GM23338 (cell line): ENCODE results near the gene ST8SIA6. TPM values are rescaled to one million over a fixed set of nuclear protein-coding genes. Genes with fewer than 3 reads are reported as not detected.

ENCODE experiments used
- ATAC-seq: fragments of 200-7000 bp; cut with Tn5 transposase; 3 replicates; pipeline ENCODE4 v1.9.1; 2020
- DNase-seq: peaks from one replicate; pipeline ENCODE4 v3.0.0-alpha.2; 2015; ENCODE audit warnings: low spot score
- H2AFZ ChIP-seq: fragments of 200-600 bp; sonication (generic); 2 replicates; pipeline ENCODE4 v1.8.0; 2016; ENCODE audit warnings: antibody characterized with exemption, mild to moderate bottlenecking, moderate library complexity
- H3F3A ChIP-seq: fragments of 200-600 bp; sonication (generic); replicated peaks from 2 replicates; pipeline ENCODE4 v1.8.0; 2017; ENCODE audit warnings: antibody characterized with exemption, mixed run types, low read depth
- H3K27ac ChIP-seq: fragments of 200-600 bp; sonication (generic); 2 replicates; pipeline ENCODE4 v1.6.1; 2016; ENCODE audit warnings: low read depth
- H3K27me3 ChIP-seq: fragments of 200-600 bp; sonication (generic); 2 replicates; pipeline ENCODE4 v1.8.0; 2016; ENCODE audit warnings: mild to moderate bottlenecking, mixed run types, moderate library complexity; ENCODE audit not compliant: insufficient read depth
- H3K36me3 ChIP-seq: fragments of 200-600 bp; sonication (generic); 2 replicates; pipeline ENCODE4 v1.8.0; 2016; ENCODE audit warnings: mild to moderate bottlenecking; ENCODE audit not compliant: insufficient read depth
- H3K4me1 ChIP-seq: fragments of 200-600 bp; sonication (generic); 2 replicates; pipeline ENCODE4 v1.8.0; 2016; ENCODE audit warnings: mild to moderate bottlenecking, moderate library complexity; ENCODE audit not compliant: insufficient read depth
- H3K4me2 ChIP-seq: fragments of 200-600 bp; sonication (generic); 2 replicates; pipeline ENCODE4 v1.7.1; 2017; ENCODE audit warnings: mixed run types
- H3K4me3 ChIP-seq: fragments of 200-600 bp; sonication (generic); 2 replicates; pipeline ENCODE4 v1.6.1; 2016; ENCODE audit warnings: mixed run types
- H3K79me2 ChIP-seq: fragments of 200-600 bp; sonication (generic); replicated peaks from 2 replicates; pipeline ENCODE4 v1.8.0; 2017; ENCODE audit warnings: mild to moderate bottlenecking; ENCODE audit not compliant: insufficient read depth
- H3K9me2 ChIP-seq: fragments of 200-600 bp; sonication (generic); 2 replicates; pipeline ENCODE4 v1.8.0; 2017; ENCODE audit not compliant: insufficient read depth
- H4K20me1 ChIP-seq: fragments of 200-600 bp; sonication (generic); replicated peaks from 2 replicates; pipeline ENCODE4 v1.8.0; 2017; ENCODE audit warnings: mild to moderate bottlenecking; ENCODE audit not compliant: insufficient read depth
- H3K27ac Mint-ChIP-seq: 2 replicates; pipeline ENCODE4 v1.8.0; 2020; ENCODE audit warnings: inconsistent platforms, mild to moderate bottlenecking, moderate library complexity, mixed read lengths
- H3K27me3 Mint-ChIP-seq: 3 replicates; pipeline ENCODE4 v1.8.0; 2022; ENCODE audit warnings: low read depth, mild to moderate bottlenecking, moderate library complexity, mixed read lengths, inconsistent platforms; ENCODE audit not compliant: insufficient read depth, poor library complexity
- H3K36me3 Mint-ChIP-seq: 3 replicates; pipeline ENCODE4 v1.8.0; 2021; ENCODE audit warnings: low read depth, mild to moderate bottlenecking, inconsistent platforms, moderate library complexity, mixed read lengths
- H3K4me1 Mint-ChIP-seq: 3 replicates; pipeline ENCODE4 v1.8.0; 2020; ENCODE audit warnings: mild to moderate bottlenecking, inconsistent platforms, mixed read lengths
- H3K4me3 Mint-ChIP-seq: 3 replicates; pipeline ENCODE4 v1.8.0; 2021; ENCODE audit warnings: moderate library complexity, mild to moderate bottlenecking, inconsistent platforms, mixed read lengths
- H3K9me3 Mint-ChIP-seq: 3 replicates; pipeline ENCODE4 v1.8.0; 2020; ENCODE audit warnings: moderate library complexity, mild to moderate bottlenecking, inconsistent platforms, mixed read lengths
- CREB1 ChIP-seq: fragments of 250-450 bp; sonication (Bioruptor Pico); IDR thresholded peaks from 2 replicates; pipeline ENCODE4 v1.5.0; 2020; ENCODE audit warnings: low read depth, mild to moderate bottlenecking, moderate library complexity
- CTCF ChIP-seq, 2 experiments: fragments of 200-600 bp in 1 of 2; sonication (generic) in 1 of 2; conservative IDR thresholded peaks; 2 replicates each; pipeline versions ENCODE4 v1.5.1 to v1.6.1; 2016 to 2017; ENCODE audit warnings: antibody characterized with exemption in 2 of 2, low read depth in 2 of 2, mild to moderate bottlenecking in 2 of 2, moderate library complexity in 1 of 2
- EZH2 ChIP-seq: fragments of 200-600 bp; sonication (generic); IDR thresholded peaks from one replicate; pipeline ENCODE4 v1.8.0; 2017; ENCODE audit warnings: antibody characterized with exemption, mild to moderate bottlenecking, low read depth; ENCODE audit not compliant: unreplicated experiment
- JUNB ChIP-seq: IDR thresholded peaks from one replicate; pipeline ENCODE4 v1.6.1; 2016; ENCODE audit warnings: antibody characterized with exemption; ENCODE audit not compliant: unreplicated experiment
- POLR2AphosphoS5 ChIP-seq: IDR thresholded peaks from 2 replicates; pipeline ENCODE4 v1.6.1; 2016; ENCODE audit warnings: antibody characterized with exemption, low read depth
- REST ChIP-seq: IDR thresholded peaks from one replicate; pipeline ENCODE4 v1.6.1; 2018; ENCODE audit warnings: antibody characterized with exemption; ENCODE audit not compliant: unreplicated experiment
- ZNF114 ChIP-seq: fragments of 250-450 bp; sonication (Bioruptor Pico); IDR thresholded peaks from 2 replicates; pipeline ENCODE4 v1.5.0; 2020; ENCODE audit warnings: mild to moderate bottlenecking, moderate library complexity
- ZNF462 ChIP-seq: fragments of 250-450 bp; sonication (Bioruptor Pico); IDR thresholded peaks from 2 replicates; pipeline ENCODE4 v1.5.0; 2020; ENCODE audit warnings: mild to moderate bottlenecking, moderate library complexity
- polyA plus RNA-seq: library from polyadenylated mRNA; unstranded; fragments of >200 nt; fragmentation: Nextera tagmentation; extraction: Ambion mirVana; gene quantifications from 2 replicates; pipeline ENCODE4 v1.2.1, GENCODE V29; 2016
- total RNA-seq: library from RNA; depleted of rRNA; stranded (reverse); fragments of >200 nt; shearing (Covaris generic); gene quantifications from 2 replicates; pipeline ENCODE4 v1.2.3, GENCODE V29; 2014

The ST8SIA6 gene
- total and polyA plus RNA-seq, 2 experiments from 2014 or later: 1.6 to 2.3 TPM

- TF ChIP-seq ZNF462 (no peak), REST (no peak), ZNF114 (CRISPR knock-in tag) (no peak), POLR2AphosphoS5 (no peak), CREB1 (CRISPR knock-in tag) (no peak)
Observed at GRCh38 chr10:17415046-17415658, 39.2 kb downstream of the ST8SIA6 start (continued).

GRCh38 chr10:17414484-17414883 is 39.9 kb downstream of the ST8SIA6 start:
- H3K4me3 ChIP-seq: no peak overlapping the region
- no peaks in the 10 kb centered on the region for H3F3A ChIP-seq
- DNase-seq (no peak), ATAC-seq (no peak)
- peaks cover 3% of the 10 kb centered on the region for H3K27me3 Mint-ChIP-seq
- no peak overlapping the region for H2AFZ ChIP-seq
- H3K4me3 Mint-ChIP-seq: no peak overlapping the region
- no peaks in the 10 kb centered on the region for H3K9me3 Mint-ChIP-seq
- H3K27ac ChIP-seq: no peak overlapping the region
- no peaks in the 10 kb centered on the region for H3K36me3 ChIP-seq
- H4K20me1 ChIP-seq: no peaks in the 10 kb centered on the region
- H3K79me2 ChIP-seq: no peaks in the 10 kb centered on the region
- no peaks in the 10 kb centered on the region for H3K36me3 Mint-ChIP-seq
- H3K4me2 ChIP-seq: no peak overlapping the region
- H3K4me1 ChIP-seq: peaks cover 5% of the 10 kb centered on the region; the same call in 1 of the 2 replicates
- H3K27ac Mint-ChIP-seq: no peak overlapping the region
- no peaks in the 10 kb centered on the region for H3K9me2 ChIP-seq
- H3K27me3 ChIP-seq: no peaks in the 10 kb centered on the region
- peaks cover 7% of the 10 kb centered on the region for H3K4me1 Mint-ChIP-seq
- TF ChIP-seq REST: no peak
- no peak for TF ChIP-seq EZH2
- no peak for TF ChIP-seq CTCF (conservative IDR thresholded peaks at IDR 0.05; ENCODE audit: low read depth in 2 of 2)
- no peak for TF ChIP-seq JUNB
